ENCODE measurements around the gene GOLGA6A.

GRCh38 chr15:74122403-74123130, 40.2 kb upstream of the GOLGA6A start:
- no peak for TF ChIP-seq ZNF146 (tag by site-specific recombination; IDR thresholded peaks at IDR 0.05)
- TF ChIP-seq ZNF555 (tag by site-specific recombination; conservative IDR thresholded peaks at IDR 0.05) = no peak
- TF ChIP-seq CTCF (tag by site-specific recombination; IDR thresholded peaks at IDR 0.05) = no peak

All from HEK293 (cell line).